ENCODE results near the gene DNLZ. TPM values are rescaled to one million over a fixed set of nuclear protein-coding genes. Genes with fewer than 3 reads are reported as not detected.
"Not testable (repeated sequence)": the region's sequence is repeated elsewhere in the genome, so short reads cannot be mapped to it uniquely, and the experiment has no call there.

The DNLZ gene
- 40.2 TPM for total RNA-seq
- long read RNA-seq, transcript DNLZ-201 (3 exons, 724 nt) = major isoform, 55 of 58 reads
- long read RNA-seq, partial matches to known transcripts = 1 of 58 reads
- long read RNA-seq, other reads (novel, unspliced or antisense) = 2 of 58 reads

GRCh38 chr9:136363106-136363948, at the start of gene DNLZ:
Gene DNLZ (minus strand): TSS chr9:136363744. CDS start chr9:136363714, 30 bp downstream.
- DNase-seq (peak; percentile 98), ATAC-seq (peak; percentile 87)
- intact Hi-C loops (cut with micrococcal nuclease) = no loop called here

- intact Hi-C loops (cut with micrococcal nuclease) = no loop called here
- DNase-seq = no peak
Observed at GRCh38 chr9:136412962-136413361, 49.4 kb upstream of the DNLZ start.

GRCh38 chr9:136411378-136411777, 47.8 kb upstream of the DNLZ start:
- intact Hi-C loops (cut with micrococcal nuclease) = no loop called here
- DNase-seq (no peak), ATAC-seq (no peak)

More at GRCh38 chr9:136412962-136413361, 49.4 kb upstream of the DNLZ start:
- no peak for ATAC-seq

GRCh38 chr9:136410500-136411287, 47.1 kb upstream of the DNLZ start, which contains the start of the genes ENTR1 and PMPCA:
Gene ENTR1 (minus strand): TSS chr9:136410614. CDS start chr9:136410397, 217 bp downstream.
Gene PMPCA (plus strand): TSS chr9:136410658. CDS start chr9:136410669, 11 bp downstream.
- intact Hi-C loops (cut with micrococcal nuclease) = no loop called here
- peak; percentile 96 for DNase-seq
- ATAC-seq = peak; percentile 93

GRCh38 chr9:136409557-136410455, 46.3 kb upstream of the DNLZ start:
- ATAC-seq (peak; percentile 6), DNase-seq (no peak)
- intact Hi-C loops (cut with micrococcal nuclease) = no loop called here

- DNase-seq (no peak), ATAC-seq (no peak)
- intact Hi-C loops (cut with micrococcal nuclease) = no loop called here
Observed at GRCh38 chr9:136407911-136408310, 44.4 kb upstream of the DNLZ start.

GRCh38 chr9:136407061-136407460, 43.5 kb upstream of the DNLZ start:
- intact Hi-C loops (cut with micrococcal nuclease); ATAC-seq; DNase-seq: not testable (repeated sequence)

- intact Hi-C loops (cut with micrococcal nuclease); ATAC-seq; DNase-seq: not testable (repeated sequence)
Observed at GRCh38 chr9:136405904-136406303, 42.4 kb upstream of the DNLZ start.

GRCh38 chr9:136405481-136405880, 41.9 kb upstream of the DNLZ start:
- no peak for ATAC-seq
- intact Hi-C loops (cut with micrococcal nuclease) = no loop called here
- no peak for DNase-seq

GRCh38 chr9:136404801-136405136, 41.2 kb upstream of the DNLZ start:
- intact Hi-C loops (cut with micrococcal nuclease) = no loop called here
- no peak for DNase-seq
- no peak for ATAC-seq

- DNase-seq = no peak
- intact Hi-C loops (cut with micrococcal nuclease) = no loop called here
- no peak for ATAC-seq
Observed at GRCh38 chr9:136403915-136404800, 40.6 kb upstream of the DNLZ start.

GRCh38 chr9:136403538-136403914, 40.0 kb upstream of the DNLZ start:
- intact Hi-C loops (cut with micrococcal nuclease) = no loop called here
- no peak for DNase-seq
- ATAC-seq = no peak

- intact Hi-C loops (cut with micrococcal nuclease) = no loop called here
- DNase-seq (no peak), ATAC-seq (no peak)
Observed at GRCh38 chr9:136402067-136402466, 38.5 kb upstream of the DNLZ start.

GRCh38 chr9:136401173-136401922, 37.8 kb upstream of the DNLZ start:
- no peak for DNase-seq
- ATAC-seq = no peak
- intact Hi-C loops (cut with micrococcal nuclease) = no loop called here

GRCh38 chr9:136400038-136400834, 36.7 kb upstream of the DNLZ start, which contains the start of gene SNAPC4:
Gene SNAPC4 (minus strand): TSS chr9:136400170. CDS start chr9:136398428, 1,742 bp downstream.
- ATAC-seq (peak; percentile 94), DNase-seq (peak; percentile 95)
- intact Hi-C loops (cut with micrococcal nuclease) = no loop called here

Measured in left ventricle myocardium superior (tissue), 1 donor.